ENCODE measurements around the gene PAPOLA.

The PAPOLA gene

GRCh38 chr14:96587823-96588385, 85.7 kb downstream of the PAPOLA start:
- DNase-seq, result no peak

- no peak for DNase-seq
These were observed 86.5 kb downstream of the PAPOLA start for GRCh38 chr14:96588410-96589257.

GRCh38 chr14:96589577-96589976, 87.4 kb downstream of the PAPOLA start:
- DNase-seq, result no peak

GRCh38 chr14:96590190-96590864, 88.1 kb downstream of the PAPOLA start:
- DNase-seq, result no peak

- DNase-seq, result no peak
These were observed 90.6 kb downstream of the PAPOLA start for GRCh38 chr14:96592591-96593386.

GRCh38 chr14:96594961-96595360, 92.8 kb downstream of the PAPOLA start:
- no peak for DNase-seq

GRCh38 chr14:96597680-96598079, 95.5 kb downstream of the PAPOLA start:
- no peak for DNase-seq

- no peak for DNase-seq
These were observed 96.2 kb downstream of the PAPOLA start for GRCh38 chr14:96598332-96598928.

- no peak for DNase-seq
These were observed 96.9 kb downstream of the PAPOLA start for GRCh38 chr14:96599076-96599475.

GRCh38 chr14:96602186-96602585, 100.0 kb downstream of the PAPOLA start:
- no peak for DNase-seq

GRCh38 chr14:96603350-96604255, 101.4 kb downstream of the PAPOLA start:
- no peak for DNase-seq

- DNase-seq, result no peak
These were observed 112.3 kb downstream of the PAPOLA start for GRCh38 chr14:96614481-96614881.

- no peak for DNase-seq
These were observed 114.1 kb downstream of the PAPOLA start for GRCh38 chr14:96616161-96616721.

Measured in NCI-H774 (cell line).